ENCODE data around the gene EZH2. TPM values are rescaled to one million over a fixed set of nuclear protein-coding genes. Genes with fewer than 3 reads are reported as not detected.

The EZH2 gene
- total and polyA plus RNA-seq, 4 donors: 2.0 to 21.3 (median 2.5) TPM

DNA sequence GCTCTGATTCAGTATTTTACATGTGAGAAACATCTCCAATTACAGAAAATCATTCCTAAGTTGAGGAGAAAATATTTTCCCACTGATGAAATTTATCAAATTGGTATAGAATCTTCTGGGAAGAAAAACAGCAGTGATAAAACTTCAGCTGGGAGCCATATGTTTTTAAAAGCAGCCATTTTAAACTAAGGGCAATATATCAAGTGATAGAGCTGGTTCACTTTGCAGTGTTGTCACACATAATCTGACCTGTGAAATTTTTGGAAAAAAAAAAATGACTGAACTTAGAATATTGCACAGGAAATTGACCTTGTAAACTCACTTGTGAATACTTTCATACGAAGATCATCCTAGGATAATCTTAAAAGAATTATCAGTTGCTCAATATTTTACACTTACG lies 10.5 kb upstream of the EZH2 start (continued):
- no peak for TF ChIP-seq REST (IDR thresholded peaks at IDR 0.05)

- no peak overlapping the region for H3K4me3 ChIP-seq (ENCODE audit: low read depth in 1 of 3, low read length in 3 of 3)
- H3K9me3 ChIP-seq (ENCODE audit: control insufficient read depth in 4 of 4, low read length in 3 of 4): no peaks in the 10 kb centered on the region
- WGBS: 88% methylated on average over 2 of the region's 2 CpGs
- no peaks in the 10 kb centered on the region for H3K4me1 ChIP-seq (ENCODE audit: control insufficient read depth in 4 of 4, insufficient read depth in 4 of 4, low read length in 3 of 4)
- no peak overlapping the region for H3K9ac ChIP-seq (ENCODE audit: low read depth in 1 of 2, low read length in 2 of 2)
- TF ChIP-seq FOXA1 (IDR thresholded peaks at IDR 0.05) (no peak), GABPA (IDR thresholded peaks at IDR 0.05 in 1 of 2, conservative IDR thresholded peaks at IDR 0.05 in 1 of 2) (no peak), ZBTB33 (IDR thresholded peaks at IDR 0.05) (no peak), TAF1 (conservative IDR thresholded peaks at IDR 0.05) (no peak), NR2F2 (IDR thresholded peaks at IDR 0.05) (no peak), RXRA (IDR thresholded peaks at IDR 0.05) (no peak), CTCF (IDR thresholded peaks at IDR 0.05; ENCODE audit: low read depth, low read length, missing input control) (no peak), FOXA2 (IDR thresholded peaks at IDR 0.05) (no peak), SP1 (IDR thresholded peaks at IDR 0.05) (no peak), RAD21 (IDR thresholded peaks at IDR 0.05) (no peak), JUND (IDR thresholded peaks at IDR 0.05) (no peak), HNF4A (conservative IDR thresholded peaks at IDR 0.05) (no peak), REST (IDR thresholded peaks at IDR 0.05) (no peak), ATF3 (IDR thresholded peaks at IDR 0.05) (no peak), HNF4G (IDR thresholded peaks at IDR 0.05) (no peak), MAX (IDR thresholded peaks at IDR 0.05) (no peak)
- H3K36me3 ChIP-seq (ENCODE audit: control insufficient read depth in 4 of 4, insufficient read depth in 3 of 4, low read depth in 1 of 4, low read length in 3 of 4): no peaks in the 10 kb centered on the region
- DNase-seq (ENCODE audit: low spot score): no peak
- H3K27me3 ChIP-seq (ENCODE audit: control insufficient read depth in 4 of 4, insufficient read depth in 4 of 4, low read length in 3 of 4): no peaks in the 10 kb centered on the region
- H3K27ac ChIP-seq (ENCODE audit: low read depth in 1 of 2, low read length in 2 of 2): no peak overlapping the region
These were observed 9.0 kb upstream of the EZH2 start for GRCh38 chr7:148893071-148893470.

Data from liver (tissue), 9 donors.